ENCODE data around the gene SHC4. TPM values are rescaled to one million over a fixed set of nuclear protein-coding genes. Genes with fewer than 3 reads are reported as not detected.

The SHC4 gene, protein sequence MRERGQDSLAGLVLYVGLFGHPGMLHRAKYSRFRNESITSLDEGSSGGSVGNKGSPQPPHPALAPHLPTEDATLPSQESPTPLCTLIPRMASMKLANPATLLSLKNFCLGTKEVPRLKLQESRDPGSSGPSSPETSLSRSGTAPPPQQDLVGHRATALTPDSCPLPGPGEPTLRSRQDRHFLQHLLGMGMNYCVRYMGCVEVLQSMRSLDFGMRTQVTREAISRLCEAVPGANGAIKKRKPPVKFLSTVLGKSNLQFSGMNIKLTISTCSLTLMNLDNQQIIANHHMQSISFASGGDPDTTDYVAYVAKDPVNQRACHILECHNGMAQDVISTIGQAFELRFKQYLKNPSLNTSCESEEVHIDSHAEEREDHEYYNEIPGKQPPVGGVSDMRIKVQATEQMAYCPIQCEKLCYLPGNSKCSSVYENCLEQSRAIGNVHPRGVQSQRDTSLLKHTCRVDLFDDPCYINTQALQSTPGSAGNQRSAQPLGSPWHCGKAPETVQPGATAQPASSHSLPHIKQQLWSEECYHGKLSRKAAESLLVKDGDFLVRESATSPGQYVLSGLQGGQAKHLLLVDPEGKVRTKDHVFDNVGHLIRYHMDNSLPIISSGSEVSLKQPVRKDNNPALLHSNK
- 10 to 100 TPM in 1 of 8 experiments, 1 to 10 TPM in 5, under 1 TPM in 1, not detected in 1; 0.70 to 11.3 (median 3.9) TPM for total RNA-seq

DNA sequence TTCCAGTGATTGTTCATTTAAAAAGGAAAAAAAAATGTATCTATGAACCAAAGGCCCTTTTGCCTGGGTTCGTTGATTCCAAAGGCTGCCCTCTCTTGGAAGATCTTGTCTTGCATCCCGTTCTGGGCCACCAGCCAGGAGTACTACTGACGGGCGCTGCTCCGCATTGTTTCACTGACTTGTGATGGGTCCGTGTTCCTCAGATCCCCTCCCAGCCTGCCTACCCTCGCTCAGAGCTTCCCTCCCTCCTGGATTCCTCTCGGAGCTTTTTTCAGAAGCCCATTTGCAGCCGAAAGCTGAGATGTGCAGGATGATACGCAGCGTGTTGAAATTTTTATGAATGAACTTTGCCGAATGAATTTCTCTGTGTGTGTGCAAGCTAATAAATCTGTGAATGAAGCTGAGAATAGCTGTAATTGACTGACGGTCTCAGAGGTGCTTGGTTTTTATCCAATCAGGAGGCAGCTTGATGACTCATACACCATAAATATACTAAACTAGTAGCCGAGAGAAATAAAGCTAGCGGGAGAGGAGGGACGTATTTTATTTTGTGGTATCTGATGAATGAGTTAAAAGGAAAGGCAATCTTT, at the start of gene SHC4:
TSS of gene SHC4 (minus strand) at position 396 of the 590 bp plus-strand sequence. CDS start 904 bp downstream, outside the sequence.
- WGBS, 10 experiments, result 0 to 1% (median 0%) methylated on average over 2 to 15 of the region's 16 CpGs; no CpG with 5 or more reads in 1 of the 10 experiments
- Histone ChIP-seq H3K4me3 (peak within 1 kb of the TSS; percentile 38 to 74 (median 45)), H3K4me1 (replicated peaks in 1 of 2) (peaks cover 14 to 28% of the 10 kb centered on the region in 2 donors), H3K27ac (peak within 1 kb of the TSS; percentile 35 to 76)
- in situ Hi-C loops (cut with MboI; ENCODE audit: low pct_unique_long_range_greater_than_20kb in 2 of 9, low sequenced_read_pairs in 9 of 9, unreplicated experiment in 9 of 9), result loop anchor here in 1 of 9 experiments (10.0 kb wide), 1 partner anchor 99 kb away; no protein-coding TSS in a partner anchor
- peak; percentile 78 to 90 (median 88) for ATAC-seq (replicated peaks in 6 of 8)

DNA sequence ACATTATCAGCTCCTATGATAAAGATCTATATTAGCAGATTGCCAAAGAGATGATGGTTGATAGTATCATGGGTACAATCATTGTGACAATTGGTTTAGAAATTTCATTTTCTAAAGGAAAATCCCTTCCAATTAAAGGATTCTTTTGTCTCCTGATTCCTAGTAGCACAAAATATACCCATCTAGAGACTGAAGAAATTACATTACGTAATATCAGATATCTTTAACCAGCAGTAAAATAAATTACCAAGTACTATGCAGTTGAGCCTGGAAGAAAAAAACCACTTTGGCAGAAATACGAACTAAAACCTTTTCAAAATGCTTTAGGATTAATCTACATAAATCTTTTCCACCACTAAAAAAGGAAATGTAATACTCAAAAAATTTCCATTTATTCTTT, 35.6 kb upstream of the SHC4 start:
- H3K4me1 ChIP-seq (replicated peaks in 1 of 2), result no peaks in the 10 kb centered on the region
- 73 to 100% (median 96%) methylated on average over 1 to 2 of the region's 2 CpGs; no CpG with 5 or more reads in 2 of the 10 experiments for WGBS, 10 experiments

DNA sequence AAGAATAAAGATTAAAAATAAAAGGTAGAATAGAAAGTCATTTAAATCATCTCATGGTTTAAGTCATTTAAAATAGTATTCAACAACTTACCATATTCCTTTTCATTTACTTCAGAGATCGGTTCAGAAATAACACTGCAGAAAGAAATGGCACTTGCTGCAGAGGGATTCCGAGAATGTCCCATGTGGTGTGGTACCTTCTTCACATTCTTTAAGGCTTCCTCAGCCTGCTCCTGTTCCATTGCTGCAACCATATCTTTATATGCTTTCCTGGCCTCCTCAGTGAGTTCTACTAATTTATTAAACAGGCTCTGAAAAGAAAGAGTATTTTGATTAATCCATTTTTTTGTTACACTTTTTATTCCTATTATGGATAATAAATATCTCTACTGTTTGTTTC, 32.6 kb upstream of the SHC4 start:
- in situ Hi-C loops (cut with MboI; ENCODE audit: low pct_unique_long_range_greater_than_20kb in 2 of 9, low sequenced_read_pairs in 9 of 9, unreplicated experiment in 9 of 9), result no loop called here
- Histone ChIP-seq H3K4me3 (no peak overlapping the region), H3K4me1 (replicated peaks in 1 of 2) (no peaks in the 10 kb centered on the region), H3K27ac (no peak overlapping the region)
- 86 to 100% (median 100%) methylated on average over 1 to 2 of the region's 2 CpGs for WGBS, 10 experiments
- no peak for ATAC-seq (replicated peaks in 6 of 8)

More for the DNA sequence above, 35.6 kb upstream of the SHC4 start:
- H3K4me3 ChIP-seq, result no peak overlapping the region
- H3K27ac ChIP-seq, result no peak overlapping the region
- in situ Hi-C loops (cut with MboI; ENCODE audit: low pct_unique_long_range_greater_than_20kb in 2 of 9, low sequenced_read_pairs in 9 of 9, unreplicated experiment in 9 of 9), result no loop called here
- no peak for ATAC-seq (replicated peaks in 6 of 8)

DNA sequence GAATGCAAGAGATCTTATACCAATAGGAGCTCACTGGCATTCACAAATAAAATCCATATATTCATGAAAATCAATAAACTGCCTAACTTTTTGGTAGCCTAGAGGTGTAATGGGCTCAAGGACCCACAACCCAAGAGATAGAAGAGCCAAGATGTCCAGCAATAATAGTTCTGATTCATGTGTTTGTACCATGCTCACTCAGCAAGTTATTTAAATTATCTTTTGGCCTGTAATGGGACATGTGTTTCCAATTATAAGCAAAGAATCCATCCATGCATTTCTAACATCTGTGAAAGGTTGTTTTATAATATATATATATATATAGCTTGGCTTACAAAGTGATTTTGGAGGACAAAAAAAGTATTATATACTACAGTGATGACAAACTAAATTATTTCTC, 29.7 kb upstream of the SHC4 start:
- Histone ChIP-seq H3K27ac (no peak overlapping the region), H3K4me3 (no peak overlapping the region), H3K4me1 (replicated peaks in 1 of 2) (no peaks in the 10 kb centered on the region)
- in situ Hi-C loops (cut with MboI; ENCODE audit: low pct_unique_long_range_greater_than_20kb in 2 of 9, low sequenced_read_pairs in 9 of 9, unreplicated experiment in 9 of 9), result no loop called here
- ATAC-seq (replicated peaks in 6 of 8), result peak in 2 of 8 experiments; percentile 48 to 52

DNA sequence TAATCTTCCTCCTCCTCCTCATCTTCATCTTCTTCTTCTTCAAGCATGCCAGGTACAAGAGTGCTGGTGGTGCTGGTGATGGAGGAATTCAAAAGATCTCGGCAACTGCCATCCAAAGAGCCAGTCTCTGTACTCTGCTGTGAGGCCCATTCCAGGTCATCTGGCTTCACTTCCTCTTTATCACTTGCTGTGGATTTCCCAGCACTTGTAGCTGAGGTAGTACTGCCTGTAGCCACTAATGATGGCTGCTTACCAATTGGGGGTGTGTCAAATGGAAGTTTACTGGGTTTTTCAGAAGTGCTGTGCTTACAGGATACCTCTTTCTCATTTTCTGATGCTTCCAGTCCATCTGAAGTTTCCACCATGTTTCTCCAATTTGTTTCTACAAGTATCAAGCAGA, 28.8 kb upstream of the SHC4 start:
- ATAC-seq (replicated peaks in 6 of 8), result no peak
- Histone ChIP-seq H3K27ac (no peak overlapping the region), H3K4me1 (replicated peaks in 1 of 2) (no peaks in the 10 kb centered on the region), H3K4me3 (no peak overlapping the region)
- in situ Hi-C loops (cut with MboI; ENCODE audit: low pct_unique_long_range_greater_than_20kb in 2 of 9, low sequenced_read_pairs in 9 of 9, unreplicated experiment in 9 of 9), result no loop called here
- WGBS, 10 experiments, result 100% methylated on average over 1 of the region's 1 CpG; no CpG with 5 or more reads in 8 of the 10 experiments

DNA sequence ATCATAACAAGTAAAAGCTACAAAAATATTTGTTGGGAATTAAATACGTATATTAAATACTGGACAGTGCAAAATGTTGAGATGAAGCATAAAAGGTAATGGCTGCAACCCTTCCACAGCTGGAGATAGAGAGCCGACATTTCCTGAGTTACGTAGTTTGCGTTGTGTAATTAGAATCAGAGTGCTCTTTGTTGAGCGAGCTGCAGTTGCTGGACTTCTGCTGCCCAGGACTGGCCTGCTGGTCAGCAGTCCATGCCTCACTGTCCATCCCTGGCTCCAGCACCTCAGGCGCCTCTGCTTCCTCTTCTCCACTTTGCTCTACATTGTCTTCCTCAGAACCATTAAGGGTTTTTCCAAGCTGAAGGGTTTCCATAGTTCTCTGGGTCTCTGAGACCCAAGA, 28.4 kb upstream of the SHC4 start:
- no peak overlapping the region for H3K4me3 ChIP-seq
- 20 to 100% (median 87%) methylated on average over 1 to 6 of the region's 6 CpGs; no CpG with 5 or more reads in 1 of the 10 experiments for WGBS, 10 experiments
- H3K4me1 ChIP-seq (replicated peaks in 1 of 2), result no peaks in the 10 kb centered on the region
- in situ Hi-C loops (cut with MboI; ENCODE audit: low pct_unique_long_range_greater_than_20kb in 2 of 9, low sequenced_read_pairs in 9 of 9, unreplicated experiment in 9 of 9), result no loop called here
- no peak overlapping the region for H3K27ac ChIP-seq
- no peak for ATAC-seq (replicated peaks in 6 of 8)

DNA sequence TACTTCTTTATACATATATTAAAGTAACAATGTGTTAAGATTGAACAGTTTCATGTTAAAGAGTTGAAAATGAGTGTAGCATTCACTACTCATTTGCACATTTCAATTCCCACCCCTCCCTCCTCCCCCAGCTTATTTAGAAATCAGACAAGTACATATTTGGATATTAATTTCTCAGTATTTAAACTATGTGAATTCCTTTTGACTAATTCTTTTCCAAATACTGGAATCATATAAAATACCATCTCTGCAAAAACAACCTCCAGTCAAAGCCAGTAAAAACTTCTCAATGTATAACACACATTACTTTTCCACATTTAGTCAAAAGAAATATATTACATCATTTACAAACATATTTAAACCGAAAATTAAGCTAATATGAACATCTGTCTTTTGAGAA, 25.5 kb upstream of the SHC4 start:
- H3K4me3 ChIP-seq, result no peak overlapping the region
- no peak overlapping the region for H3K27ac ChIP-seq
- 0 to 92% (median 67%) methylated on average over 1 of the region's 1 CpG; no CpG with 5 or more reads in 2 of the 10 experiments for WGBS, 10 experiments
- no peak for ATAC-seq (replicated peaks in 6 of 8)
- H3K4me1 ChIP-seq (replicated peaks in 1 of 2), result no peaks in the 10 kb centered on the region
- in situ Hi-C loops (cut with MboI; ENCODE audit: low pct_unique_long_range_greater_than_20kb in 2 of 9, low sequenced_read_pairs in 9 of 9, unreplicated experiment in 9 of 9), result no loop called here

- Histone ChIP-seq H3K4me1 (replicated peaks in 1 of 2) (no peaks in the 10 kb centered on the region), H3K4me3 (no peak overlapping the region), H3K27ac (no peak overlapping the region)
- in situ Hi-C loops (cut with MboI; ENCODE audit: low pct_unique_long_range_greater_than_20kb in 2 of 9, low sequenced_read_pairs in 9 of 9, unreplicated experiment in 9 of 9), result no loop called here
- no peak for ATAC-seq (replicated peaks in 6 of 8)
These were observed 23.4 kb upstream of the SHC4 start for GRCh38 chr15:48987142-48987541.

GRCh38 chr15:48986240-48986639, 22.5 kb upstream of the SHC4 start:
- in situ Hi-C loops (cut with MboI; ENCODE audit: low pct_unique_long_range_greater_than_20kb in 2 of 9, low sequenced_read_pairs in 9 of 9, unreplicated experiment in 9 of 9), result no loop called here
- WGBS, 10 experiments, result 50 to 100% (median 88%) methylated on average over 1 to 5 of the region's 5 CpGs
- ATAC-seq (replicated peaks in 6 of 8), result no peak
- Histone ChIP-seq H3K4me3 (no peak overlapping the region), H3K27ac (no peak overlapping the region), H3K4me1 (replicated peaks in 1 of 2) (no peaks in the 10 kb centered on the region)

DNA sequence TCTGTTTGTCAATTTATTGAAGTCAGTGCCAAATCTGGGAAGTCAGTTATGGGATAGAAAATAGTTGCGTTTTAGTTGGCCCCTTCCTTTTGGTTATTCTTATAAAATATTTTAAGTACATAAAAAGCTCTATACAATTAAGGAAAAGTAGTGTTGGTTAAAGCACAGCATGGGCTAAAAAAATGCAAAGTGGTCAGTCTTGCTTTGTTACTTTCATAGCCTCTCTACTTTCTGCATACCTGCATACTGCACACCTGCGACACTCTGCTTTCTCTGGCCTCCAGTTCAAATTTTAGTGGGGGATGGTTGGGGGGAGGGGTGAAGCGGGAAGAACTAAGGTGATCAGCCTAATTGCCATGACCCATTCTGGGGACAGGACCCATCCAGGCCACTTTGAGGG, 21.8 kb upstream of the SHC4 start:
- no peak for ATAC-seq (replicated peaks in 6 of 8)
- Histone ChIP-seq H3K4me3 (no peak overlapping the region), H3K27ac (no peak overlapping the region), H3K4me1 (replicated peaks in 1 of 2) (no peaks in the 10 kb centered on the region)
- WGBS, 10 experiments, result 0 to 100% (median 100%) methylated on average over 1 to 2 of the region's 3 CpGs; no CpG with 5 or more reads in 3 of the 10 experiments
- in situ Hi-C loops (cut with MboI; ENCODE audit: low pct_unique_long_range_greater_than_20kb in 2 of 9, low sequenced_read_pairs in 9 of 9, unreplicated experiment in 9 of 9), result no loop called here

GRCh38 chr15:48984811-48985352, 21.2 kb upstream of the SHC4 start:
- ATAC-seq (replicated peaks in 6 of 8), result peak in 3 of 8 experiments; percentile 33 to 81 (median 61)
- WGBS, 10 experiments, result 13 to 100% (median 78%) methylated on average over 1 to 4 of the region's 4 CpGs; no CpG with 5 or more reads in 1 of the 10 experiments
- H3K4me3 ChIP-seq, result no peak overlapping the region
- no peak overlapping the region for H3K27ac ChIP-seq
- H3K4me1 ChIP-seq (replicated peaks in 1 of 2), result no peaks in the 10 kb centered on the region
- in situ Hi-C loops (cut with MboI; ENCODE audit: low pct_unique_long_range_greater_than_20kb in 2 of 9, low sequenced_read_pairs in 9 of 9, unreplicated experiment in 9 of 9), result no loop called here

- ATAC-seq (replicated peaks in 6 of 8), result no peak
- H3K27ac ChIP-seq, result no peak overlapping the region
- in situ Hi-C loops (cut with MboI; ENCODE audit: low pct_unique_long_range_greater_than_20kb in 2 of 9, low sequenced_read_pairs in 9 of 9, unreplicated experiment in 9 of 9), result no loop called here
These were observed 20.4 kb upstream of the SHC4 start for GRCh38 chr15:48984021-48984710.

More at GRCh38 chr15:48984021-48984710, 20.4 kb upstream of the SHC4 start:
- WGBS, 10 experiments, result 46 to 100% (median 79%) methylated on average over 1 to 6 of the region's 7 CpGs; no CpG with 5 or more reads in 1 of the 10 experiments
- no peak overlapping the region for H3K4me3 ChIP-seq
- H3K4me1 ChIP-seq (replicated peaks in 1 of 2), result no peaks in the 10 kb centered on the region
